Measurements from ENCODE around the gene FARS2.

DNA sequence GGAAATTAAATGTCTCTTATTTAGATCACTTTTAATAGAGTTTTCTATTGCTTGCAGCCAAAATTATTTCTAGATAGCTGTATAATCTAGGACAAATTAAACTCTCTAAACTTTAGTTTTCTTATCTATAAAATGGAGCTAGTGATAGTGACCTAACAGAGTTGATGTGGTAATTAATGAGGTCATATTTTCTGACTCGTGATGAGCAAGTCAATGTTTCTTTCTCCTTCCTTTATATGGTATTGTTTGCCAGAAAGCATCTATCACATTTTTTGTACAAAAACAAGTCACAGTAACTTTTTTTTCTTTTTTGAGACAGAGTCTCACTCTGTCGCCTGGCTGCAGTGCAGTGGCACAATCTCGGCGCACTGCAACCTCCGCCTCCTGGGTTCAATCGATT is 267.7 kb downstream of the FARS2 start:
- TF ChIP-seq, protein P1, sequence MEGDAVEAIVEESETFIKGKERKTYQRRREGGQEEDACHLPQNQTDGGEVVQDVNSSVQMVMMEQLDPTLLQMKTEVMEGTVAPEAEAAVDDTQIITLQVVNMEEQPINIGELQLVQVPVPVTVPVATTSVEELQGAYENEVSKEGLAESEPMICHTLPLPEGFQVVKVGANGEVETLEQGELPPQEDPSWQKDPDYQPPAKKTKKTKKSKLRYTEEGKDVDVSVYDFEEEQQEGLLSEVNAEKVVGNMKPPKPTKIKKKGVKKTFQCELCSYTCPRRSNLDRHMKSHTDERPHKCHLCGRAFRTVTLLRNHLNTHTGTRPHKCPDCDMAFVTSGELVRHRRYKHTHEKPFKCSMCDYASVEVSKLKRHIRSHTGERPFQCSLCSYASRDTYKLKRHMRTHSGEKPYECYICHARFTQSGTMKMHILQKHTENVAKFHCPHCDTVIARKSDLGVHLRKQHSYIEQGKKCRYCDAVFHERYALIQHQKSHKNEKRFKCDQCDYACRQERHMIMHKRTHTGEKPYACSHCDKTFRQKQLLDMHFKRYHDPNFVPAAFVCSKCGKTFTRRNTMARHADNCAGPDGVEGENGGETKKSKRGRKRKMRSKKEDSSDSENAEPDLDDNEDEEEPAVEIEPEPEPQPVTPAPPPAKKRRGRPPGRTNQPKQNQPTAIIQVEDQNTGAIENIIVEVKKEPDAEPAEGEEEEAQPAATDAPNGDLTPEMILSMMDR (IDR thresholded peaks at IDR 0.05) = no peak
- TF ChIP-seq POLR2A (IDR thresholded peaks at IDR 0.05) (no peak), POLR2AphosphoS5 (IDR thresholded peaks at IDR 0.05) (no peak)
